NCI-H82 treated with DMSO at 0.1 percent for 48 hours (cell line): ENCODE data around the gene TPCN2.

ENCODE experiments used
- DNase-seq: peaks from one replicate; lab custom pipeline; 2025; ENCODE audit not compliant: unreplicated experiment; lab: John Stamatoyannopoulos, UW

TPCN2 gene

GRCh38 chr11:69183613-69184012 is 134.9 kb downstream of the TPCN2 start:
- no peak for DNase-seq
